Progenitor cell of endocrine pancreas (in vitro differentiated cells): ENCODE measurements around the gene MGA. TPM values are rescaled to one million over a fixed set of nuclear protein-coding genes. Genes with fewer than 3 reads are reported as not detected.

Experiments
- DNase-seq: peaks from one replicate; pipeline ENCODE4 v3.0.0; 2021; ENCODE audit warnings: low spot score; ENCODE audit not compliant: unreplicated experiment
- H3K27ac Mint-ChIP-seq: 2 replicates; pipeline ENCODE4 v1.8.0; 2021; ENCODE audit warnings: mild to moderate bottlenecking, moderate library complexity, mixed read lengths
- H3K27me3 Mint-ChIP-seq: 2 replicates; pipeline ENCODE4 v1.8.0; 2021; ENCODE audit warnings: mixed read lengths
- H3K36me3 Mint-ChIP-seq: 2 replicates; pipeline ENCODE4 v1.8.0; 2022; ENCODE audit warnings: mixed read lengths; ENCODE audit not compliant: insufficient read depth
- H3K4me1 Mint-ChIP-seq: 2 replicates; pipeline ENCODE4 v1.8.0; 2021; ENCODE audit warnings: low read depth, mixed read lengths
- H3K4me3 Mint-ChIP-seq: 2 replicates; pipeline ENCODE4 v1.8.0; 2021; ENCODE audit warnings: low read depth, mild to moderate bottlenecking, moderate library complexity, mixed read lengths
- H3K9me3 Mint-ChIP-seq: 2 replicates; pipeline ENCODE4 v1.8.0; 2021; ENCODE audit warnings: low read depth, mixed read lengths
- total RNA-seq: library from RNA; stranded (reverse); gene quantifications from 2 replicates; pipeline ENCODE4 v1.2.1, GENCODE V29; 2021
- TF ChIP-seq, protein P1 (sequence below): fragments of 200-600 bp; sonication (generic); IDR thresholded peaks from one replicate; pipeline ENCODE4 v1.5.0; 2021; ENCODE audit warnings: antibody characterized with exemption, mild to moderate bottlenecking; ENCODE audit not compliant: unreplicated experiment

MGA gene
- total RNA-seq, 1 donor from 2014 or later, result 71.2 TPM

DNA sequence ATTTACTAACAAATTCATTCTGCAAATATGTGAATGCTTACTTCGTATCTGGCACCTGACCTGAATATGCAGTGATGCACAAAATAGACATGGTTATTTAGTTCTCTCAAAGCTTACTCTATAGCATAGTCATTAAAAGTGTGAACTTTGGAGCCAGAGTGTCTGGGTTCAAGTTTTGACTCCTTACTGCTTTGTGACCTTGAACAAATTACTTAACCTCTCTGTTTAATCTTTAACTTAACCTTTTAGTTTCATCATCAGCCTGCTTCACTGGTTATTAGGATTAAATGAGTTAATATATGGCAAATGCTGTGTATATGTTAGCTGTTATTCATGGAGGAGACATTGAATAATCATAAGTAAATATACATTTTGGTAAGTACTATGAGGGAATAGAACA is 12.1 kb upstream of the MGA start:
- Mint-ChIP-seq H3K27ac (no peak overlapping the region), H3K27me3 (no peaks in the 10 kb centered on the region), H3K4me3 (no peak overlapping the region), H3K9me3 (peaks cover 6% of the 10 kb centered on the region), H3K36me3 (no peaks in the 10 kb centered on the region), H3K4me1 (no peaks in the 10 kb centered on the region)
- DNase-seq, result no peak
- TF ChIP-seq, protein P1, sequence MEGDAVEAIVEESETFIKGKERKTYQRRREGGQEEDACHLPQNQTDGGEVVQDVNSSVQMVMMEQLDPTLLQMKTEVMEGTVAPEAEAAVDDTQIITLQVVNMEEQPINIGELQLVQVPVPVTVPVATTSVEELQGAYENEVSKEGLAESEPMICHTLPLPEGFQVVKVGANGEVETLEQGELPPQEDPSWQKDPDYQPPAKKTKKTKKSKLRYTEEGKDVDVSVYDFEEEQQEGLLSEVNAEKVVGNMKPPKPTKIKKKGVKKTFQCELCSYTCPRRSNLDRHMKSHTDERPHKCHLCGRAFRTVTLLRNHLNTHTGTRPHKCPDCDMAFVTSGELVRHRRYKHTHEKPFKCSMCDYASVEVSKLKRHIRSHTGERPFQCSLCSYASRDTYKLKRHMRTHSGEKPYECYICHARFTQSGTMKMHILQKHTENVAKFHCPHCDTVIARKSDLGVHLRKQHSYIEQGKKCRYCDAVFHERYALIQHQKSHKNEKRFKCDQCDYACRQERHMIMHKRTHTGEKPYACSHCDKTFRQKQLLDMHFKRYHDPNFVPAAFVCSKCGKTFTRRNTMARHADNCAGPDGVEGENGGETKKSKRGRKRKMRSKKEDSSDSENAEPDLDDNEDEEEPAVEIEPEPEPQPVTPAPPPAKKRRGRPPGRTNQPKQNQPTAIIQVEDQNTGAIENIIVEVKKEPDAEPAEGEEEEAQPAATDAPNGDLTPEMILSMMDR, result no peak

- H3K4me1 Mint-ChIP-seq, result no peaks in the 10 kb centered on the region
Observed at GRCh38 chr15:41648770-41649169, 11.4 kb upstream of the MGA start.

GRCh38 chr15:41650806-41651205 is 9.4 kb upstream of the MGA start:
- TF ChIP-seq, protein P1, result no peak
- Mint-ChIP-seq H3K9me3 (peaks cover 6% of the 10 kb centered on the region), H3K36me3 (no peaks in the 10 kb centered on the region), H3K4me3 (no peak overlapping the region), H3K27ac (no peak overlapping the region), H3K4me1 (no peaks in the 10 kb centered on the region), H3K27me3 (no peaks in the 10 kb centered on the region)
- no peak for DNase-seq

More at GRCh38 chr15:41648770-41649169, 11.4 kb upstream of the MGA start:
- H3K4me3 Mint-ChIP-seq, result no peak overlapping the region
- TF ChIP-seq, protein P1, result no peak
- no peak for DNase-seq
- H3K9me3 Mint-ChIP-seq, result peaks cover 6% of the 10 kb centered on the region
- H3K27ac Mint-ChIP-seq, result no peak overlapping the region
- H3K27me3 Mint-ChIP-seq, result no peaks in the 10 kb centered on the region
- no peaks in the 10 kb centered on the region for H3K36me3 Mint-ChIP-seq

- Mint-ChIP-seq H3K36me3 (no peaks in the 10 kb centered on the region), H3K9me3 (peaks cover 6% of the 10 kb centered on the region), H3K27me3 (no peaks in the 10 kb centered on the region), H3K4me1 (no peaks in the 10 kb centered on the region), H3K27ac (no peak overlapping the region), H3K4me3 (no peak overlapping the region)
- no peak for DNase-seq
- TF ChIP-seq, protein P1, result no peak
Observed at GRCh38 chr15:41651373-41651772, 8.8 kb upstream of the MGA start.

- Mint-ChIP-seq H3K4me1 (no peaks in the 10 kb centered on the region), H3K4me3 (no peak overlapping the region), H3K27ac (peak overlapping the region; percentile 40), H3K27me3 (peaks cover 10% of the 10 kb centered on the region), H3K9me3 (peaks cover 6% of the 10 kb centered on the region), H3K36me3 (no peaks in the 10 kb centered on the region)
- TF ChIP-seq, protein P1, result no peak
- no peak for DNase-seq
Observed at GRCh38 chr15:41653760-41654159, 6.4 kb upstream of the MGA start.
